ENCODE results near the gene UQCC2.

DNA sequence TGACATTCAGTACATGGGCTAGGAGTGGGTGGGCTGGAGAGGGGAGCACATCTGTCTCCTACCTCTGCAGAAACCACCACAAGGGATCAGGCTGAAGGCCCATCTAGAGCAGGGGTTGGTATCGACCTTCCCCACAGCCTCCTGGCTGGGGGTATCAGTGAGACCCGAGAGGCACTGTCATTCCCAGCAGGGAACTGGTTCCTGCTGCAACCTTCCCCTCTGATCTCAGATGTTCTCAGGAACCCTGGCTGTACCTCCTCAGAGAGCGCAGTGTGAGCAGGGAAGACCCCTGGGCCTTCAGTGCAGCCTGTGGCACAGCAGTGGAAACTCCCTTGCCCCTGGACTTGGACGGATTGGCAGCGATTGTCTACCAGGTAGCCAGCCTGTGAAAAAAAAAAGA, 27.4 kb upstream of the UQCC2 start:
- TF ChIP-seq, protein P1, sequence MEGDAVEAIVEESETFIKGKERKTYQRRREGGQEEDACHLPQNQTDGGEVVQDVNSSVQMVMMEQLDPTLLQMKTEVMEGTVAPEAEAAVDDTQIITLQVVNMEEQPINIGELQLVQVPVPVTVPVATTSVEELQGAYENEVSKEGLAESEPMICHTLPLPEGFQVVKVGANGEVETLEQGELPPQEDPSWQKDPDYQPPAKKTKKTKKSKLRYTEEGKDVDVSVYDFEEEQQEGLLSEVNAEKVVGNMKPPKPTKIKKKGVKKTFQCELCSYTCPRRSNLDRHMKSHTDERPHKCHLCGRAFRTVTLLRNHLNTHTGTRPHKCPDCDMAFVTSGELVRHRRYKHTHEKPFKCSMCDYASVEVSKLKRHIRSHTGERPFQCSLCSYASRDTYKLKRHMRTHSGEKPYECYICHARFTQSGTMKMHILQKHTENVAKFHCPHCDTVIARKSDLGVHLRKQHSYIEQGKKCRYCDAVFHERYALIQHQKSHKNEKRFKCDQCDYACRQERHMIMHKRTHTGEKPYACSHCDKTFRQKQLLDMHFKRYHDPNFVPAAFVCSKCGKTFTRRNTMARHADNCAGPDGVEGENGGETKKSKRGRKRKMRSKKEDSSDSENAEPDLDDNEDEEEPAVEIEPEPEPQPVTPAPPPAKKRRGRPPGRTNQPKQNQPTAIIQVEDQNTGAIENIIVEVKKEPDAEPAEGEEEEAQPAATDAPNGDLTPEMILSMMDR (conservative IDR thresholded peaks at IDR 0.05; ENCODE audit: low read depth, low read length): no peak
- TF ChIP-seq FOS (IDR thresholded peaks at IDR 0.05; ENCODE audit: low read depth, low read length): no peak
- no peak for TF ChIP-seq RFX5 (IDR thresholded peaks at IDR 0.05; ENCODE audit: low read depth, low read length)
- TF ChIP-seq POLR2A (IDR thresholded peaks at IDR 0.05; ENCODE audit: low read depth, low read length): no peak
- TF ChIP-seq CEBPB (IDR thresholded peaks at IDR 0.05; ENCODE audit: low read depth, low read length): no peak
- no peak for TF ChIP-seq MAFK (IDR thresholded peaks at IDR 0.05; ENCODE audit: low read depth, low read length)
- no peak for TF ChIP-seq CHD1 (IDR thresholded peaks at IDR 0.05; ENCODE audit: low read depth, low read length)
- TF ChIP-seq MAZ (IDR thresholded peaks at IDR 0.05; ENCODE audit: borderline replicate concordance, low read depth, low read length): no peak

Data from IMR-90 (cell line).